Sciatic nerve (tissue), 2 donors: ENCODE data around the gene ZBTB4. TPM values are rescaled to one million over a fixed set of nuclear protein-coding genes. Genes with fewer than 3 reads are reported as not detected.
A peak's percentile ranks its signal among the peaks of the same experiment; 100 is the strongest.

Experiments used
- ATAC-seq: fragments of 200-7000 bp; cut with Tn5 transposase; one replicate; pipeline ENCODE4 v1.9.1; 2020; ENCODE audit warnings: mild to moderate bottlenecking, moderate library complexity
- DNase-seq: peaks from one replicate; pipeline ENCODE4 v3.0.0-alpha.2; 2020; ENCODE audit warnings: low spot score
- intact Hi-C: fragments of 100-400 bp; cut with DNase I; formaldehyde crosslinking; loops from one replicate; pipeline ENCODE4 v1.14.2; 2022
- total RNA-seq: library from RNA; stranded (reverse); fragmentation: NEBNext Ultra II Directional; extraction: Animal tissue kit (Norgen Biotek cat#: 25700); gene quantifications from one replicate; pipeline ENCODE4 v1.2.1, GENCODE V29; 2021
- donor health status: DM: no; HTN: no; CAD: no.
- donor health status: DM: no; HTN: no; CAD: no.

The ZBTB4 gene
- total RNA-seq, 1 donor from 2014 or later: 84.2 TPM

GRCh38 chr17:7432296-7432695 lies 47.1 kb downstream of the ZBTB4 start:
- intact Hi-C loops: no loop called here
- DNase-seq (no peak), ATAC-seq (no peak)

GRCh38 chr17:7431231-7431630 lies 48.2 kb downstream of the ZBTB4 start:
- intact Hi-C loops: no loop called here
- ATAC-seq: no peak
- DNase-seq: no peak

DNA sequence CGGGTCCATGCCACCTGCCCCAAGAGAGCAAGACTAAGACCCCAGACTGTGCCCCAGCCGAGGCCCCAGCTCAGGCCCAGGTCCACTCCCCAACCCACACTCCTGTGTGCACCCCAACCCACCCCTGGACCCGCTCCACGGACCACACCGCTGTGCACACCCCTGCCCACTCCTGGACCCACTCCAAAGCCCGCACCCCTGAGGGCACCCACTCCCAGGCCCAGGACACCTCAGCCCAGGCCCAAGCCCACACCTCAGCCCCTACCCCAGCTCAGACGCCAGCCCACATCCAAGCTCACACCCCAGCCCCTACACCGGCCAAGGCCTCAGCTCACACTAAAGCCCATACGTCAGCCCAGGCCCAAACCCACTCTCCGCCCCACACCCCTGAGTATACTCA lies 49.7 kb downstream of the ZBTB4 start:
- DNase-seq (no peak), ATAC-seq (no peak)
- intact Hi-C loops: no loop called here

GRCh38 chr17:7428557-7428956 lies 50.9 kb downstream of the ZBTB4 start, which contains the start of gene SPEM3:
TSS of gene SPEM3 (plus strand) at chr17:7428857. CDS start at chr17:7428903, 46 bp downstream.
- intact Hi-C loops: no loop called here
- ATAC-seq: no peak
- DNase-seq: no peak

GRCh38 chr17:7427549-7427948 lies 51.9 kb downstream of the ZBTB4 start:
- DNase-seq (no peak), ATAC-seq (no peak)
- intact Hi-C loops: no loop called here

DNA sequence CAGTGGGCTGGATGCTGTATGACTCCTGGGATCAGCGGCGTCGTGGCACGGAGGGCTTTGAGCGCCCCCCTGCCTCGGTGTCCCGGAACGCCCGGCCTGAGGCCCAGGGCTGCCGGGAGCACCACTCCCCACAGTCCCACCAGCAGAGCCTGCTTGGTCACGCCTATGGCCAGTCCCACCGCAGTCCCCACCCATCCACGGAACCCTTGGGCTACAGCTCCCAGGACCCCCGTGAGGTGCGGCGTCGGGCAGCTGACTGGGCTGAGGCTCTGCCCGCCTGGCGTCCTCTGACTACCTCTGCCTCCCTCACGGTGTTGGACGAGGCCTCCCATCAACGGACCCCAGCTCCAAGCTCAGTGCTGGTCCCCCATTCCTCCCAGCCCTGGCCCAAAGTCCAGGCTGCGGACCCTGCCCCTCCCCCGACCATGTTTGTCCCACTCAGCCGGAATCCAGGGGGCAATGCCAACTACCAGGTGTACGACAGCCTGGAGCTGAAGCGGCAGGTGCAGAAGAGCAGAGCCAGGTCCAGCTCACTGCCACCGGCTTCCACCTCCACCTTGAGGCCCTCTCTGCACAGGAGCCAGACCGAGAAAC lies 52.4 kb downstream of the ZBTB4 start:
- intact Hi-C loops: no loop called here
- no peak for ATAC-seq
- no peak for DNase-seq

- DNase-seq: no peak
- intact Hi-C loops: no loop called here
- ATAC-seq: no peak
Measured at GRCh38 chr17:7426203-7426863, 53.1 kb downstream of the ZBTB4 start.

- intact Hi-C loops: no loop called here
- DNase-seq (no peak), ATAC-seq (no peak)
Measured at GRCh38 chr17:7425756-7426155, 53.7 kb downstream of the ZBTB4 start.

GRCh38 chr17:7425316-7425715 lies 54.1 kb downstream of the ZBTB4 start, which contains the start of gene SPEM2:
TSS of gene SPEM2 (plus strand) at chr17:7425616. CDS start at chr17:7425689, 73 bp downstream.
- ATAC-seq: no peak
- no peak for DNase-seq
- intact Hi-C loops: no loop called here

GRCh38 chr17:7423679-7424078 lies 55.8 kb downstream of the ZBTB4 start:
- no peak for DNase-seq
- intact Hi-C loops: no loop called here
- ATAC-seq: no peak

DNA sequence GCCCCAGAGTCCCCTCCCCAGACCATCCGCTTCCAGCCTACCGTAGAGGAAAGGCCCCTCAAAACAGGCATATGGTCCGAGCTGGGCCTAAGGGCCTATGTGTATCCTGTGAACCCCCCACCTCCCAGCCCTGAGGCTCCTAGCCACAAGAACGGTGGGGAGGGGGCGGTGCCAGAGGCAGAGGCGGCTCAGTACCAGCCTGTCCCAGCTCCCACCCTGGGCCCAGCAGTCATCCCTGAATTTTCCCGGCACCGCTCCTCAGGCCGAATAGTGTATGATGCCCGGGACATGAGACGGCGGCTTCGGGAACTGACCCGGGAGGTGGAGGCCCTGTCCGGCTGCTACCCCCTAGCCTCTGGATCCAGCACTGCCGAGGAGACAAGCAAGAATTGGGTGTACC lies 58.2 kb downstream of the ZBTB4 start:
- intact Hi-C loops: no loop called here
- no peak for ATAC-seq
- DNase-seq: no peak

GRCh38 chr17:7419819-7420610 lies 59.4 kb downstream of the ZBTB4 start, which contains the start of gene SPEM1:
TSS of gene SPEM1 (plus strand) at chr17:7420324. CDS start at chr17:7420385, 61 bp downstream.
- no peak for DNase-seq
- ATAC-seq: no peak
- intact Hi-C loops: no loop called here

GRCh38 chr17:7418472-7419152 lies 60.8 kb downstream of the ZBTB4 start:
- DNase-seq: no peak
- no peak for ATAC-seq
- intact Hi-C loops: no loop called here

GRCh38 chr17:7417056-7417655 lies 62.3 kb downstream of the ZBTB4 start:
- DNase-seq (no peak), ATAC-seq (no peak)
- intact Hi-C loops: no loop called here

DNA sequence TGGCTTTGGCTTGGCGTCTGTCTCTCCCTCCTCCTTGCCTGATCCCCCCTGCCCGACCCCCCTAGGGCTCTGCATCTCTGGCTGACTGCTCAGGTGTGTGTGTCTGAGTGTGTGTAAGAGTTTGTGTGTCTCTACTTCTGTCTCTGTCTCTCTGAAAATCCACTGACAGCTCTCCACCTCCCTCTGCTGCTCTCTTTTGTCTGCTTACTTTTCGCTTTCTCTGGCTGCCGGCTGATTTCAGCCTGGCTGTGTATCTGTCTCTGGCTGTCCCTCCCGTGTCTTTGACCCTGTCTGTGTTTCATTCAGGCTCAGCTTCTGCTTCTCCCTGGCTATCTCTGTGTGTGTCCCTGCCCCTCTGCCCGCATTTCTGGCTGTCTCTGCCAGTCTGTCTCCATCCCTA lies 63.1 kb downstream of the ZBTB4 start:
- ATAC-seq: no peak
- DNase-seq: no peak
- intact Hi-C loops: no loop called here

GRCh38 chr17:7415784-7416183 lies 63.6 kb downstream of the ZBTB4 start:
- ATAC-seq (no peak), DNase-seq (no peak)
- intact Hi-C loops: no loop called here

DNA sequence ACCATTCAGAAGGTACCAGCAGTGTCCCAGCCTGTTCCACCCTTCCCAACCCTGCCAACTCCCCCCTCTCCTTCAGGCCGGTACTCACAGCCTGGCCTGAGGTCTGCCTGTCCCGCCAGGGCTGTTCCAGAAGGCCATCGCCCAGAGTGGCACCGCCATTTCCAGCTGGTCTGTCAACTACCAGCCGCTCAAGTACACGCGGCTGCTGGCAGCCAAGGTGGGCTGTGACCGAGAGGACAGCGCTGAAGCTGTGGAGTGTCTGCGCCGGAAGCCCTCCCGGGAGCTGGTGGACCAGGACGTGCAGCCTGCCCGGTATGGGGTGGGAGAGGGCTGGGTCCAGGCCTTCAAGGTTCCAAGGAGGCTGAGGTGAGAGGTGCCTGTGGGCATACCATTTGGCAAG lies 64.6 kb downstream of the ZBTB4 start:
- ATAC-seq (no peak), DNase-seq (no peak)
- intact Hi-C loops: no loop called here

- DNase-seq (no peak), ATAC-seq (peak; percentile 39)
- intact Hi-C loops: no loop called here
Measured at GRCh38 chr17:7413346-7413985, 66.0 kb downstream of the ZBTB4 start.

DNA sequence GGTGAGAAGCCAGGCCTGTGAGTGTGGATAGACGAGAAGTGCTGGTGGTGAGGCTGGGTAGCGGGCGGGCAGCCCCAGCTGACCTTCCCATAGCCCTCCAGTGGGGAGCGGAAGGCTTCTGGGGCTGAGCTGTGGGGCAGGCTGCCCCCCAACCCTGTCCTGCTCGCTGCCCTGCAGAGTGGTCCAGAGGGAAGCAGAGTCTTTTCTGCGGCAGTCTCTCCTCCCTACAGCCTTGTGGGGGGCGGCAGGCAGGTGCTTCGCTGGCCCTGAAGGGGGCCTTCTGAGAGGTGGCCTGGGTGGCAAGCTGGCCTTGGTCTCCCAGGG lies 68.0 kb downstream of the ZBTB4 start:
- intact Hi-C loops: no loop called here
- ATAC-seq: no peak

More for the DNA sequence above, 68.0 kb downstream of the ZBTB4 start:
- no peak for DNase-seq
